ENCODE results near the gene KDM1A. TPM values are rescaled to one million over a fixed set of nuclear protein-coding genes. Genes with fewer than 3 reads are reported as not detected.

Gene KDM1A
- total RNA-seq, 4 donors from 2014 or later: 37.8 to 64.1 (median 62.3) TPM

GRCh38 chr1:23120383-23120782 lies 101.1 kb downstream of the KDM1A start:
- TF ChIP-seq CTCF (IDR thresholded peaks at IDR 0.05) (no peak), POLR2A (IDR thresholded peaks at IDR 0.05) (no peak)
- Histone ChIP-seq H3K36me3 (no peaks in the 10 kb centered on the region), H3K27me3 (no peaks in the 10 kb centered on the region), H3K4me3 (no peak overlapping the region), H3K9me3 (no peaks in the 10 kb centered on the region), H3K27ac (peak overlapping the region in 1 of 4 donors; percentile 80), H3K4me1 (peaks cover 14 to 95% (median 51%) of the 10 kb centered on the region in 3 donors)
- DNase-seq: no peak
- intact Hi-C loops (cut with DNase I): no loop called here
- 82 to 92% methylated on average over 3 of the region's 3 CpGs for WGBS, 2 donors

GRCh38 chr1:23122023-23122748 lies 102.9 kb downstream of the KDM1A start:
- TF ChIP-seq POLR2A (IDR thresholded peaks at IDR 0.05) (no peak), CTCF (IDR thresholded peaks at IDR 0.05) (no peak)
- H3K4me1 ChIP-seq: peaks cover 18 to 100% (median 60%) of the 10 kb centered on the region in 3 donors
- 11 to 12% methylated on average over 4 of the region's 4 CpGs for WGBS, 2 donors

GRCh38 chr1:23122796-23123195 lies 103.5 kb downstream of the KDM1A start:
- intact Hi-C loops (cut with DNase I): no loop called here
- no peaks in the 10 kb centered on the region for H3K9me3 ChIP-seq
- H3K27ac ChIP-seq: peak overlapping the region; percentile 58 to 80 (median 64)
- 28 to 29% methylated on average over 4 of the region's 4 CpGs for WGBS, 2 donors
- H3K4me3 ChIP-seq: peak overlapping the region in 3 of 4 donors; percentile 2 to 12 (median 6)
- no peak for TF ChIP-seq POLR2A (IDR thresholded peaks at IDR 0.05)
- no peak for TF ChIP-seq CTCF (IDR thresholded peaks at IDR 0.05)
- H3K36me3 ChIP-seq: no peaks in the 10 kb centered on the region
- no peak for DNase-seq
- H3K27me3 ChIP-seq: no peaks in the 10 kb centered on the region
- peaks cover 18 to 100% (median 62%) of the 10 kb centered on the region in 3 donors for H3K4me1 ChIP-seq

More at GRCh38 chr1:23122023-23122748, 102.9 kb downstream of the KDM1A start:
- no peaks in the 10 kb centered on the region for H3K9me3 ChIP-seq
- DNase-seq: no peak
- H3K27me3 ChIP-seq: no peaks in the 10 kb centered on the region
- intact Hi-C loops (cut with DNase I): no loop called here
- peak overlapping the region in 3 of 4 donors; percentile 2 to 12 (median 6) for H3K4me3 ChIP-seq
- H3K27ac ChIP-seq: peak overlapping the region; percentile 58 to 80 (median 64)
- H3K36me3 ChIP-seq: no peaks in the 10 kb centered on the region

GRCh38 chr1:23123528-23123927 lies 104.3 kb downstream of the KDM1A start:
- Histone ChIP-seq H3K27ac (peak overlapping the region in 3 of 4 donors; percentile 59 to 80 (median 70)), H3K4me1 (peaks cover 18 to 95% (median 62%) of the 10 kb centered on the region in 3 donors), H3K9me3 (no peaks in the 10 kb centered on the region), H3K4me3 (no peak overlapping the region), H3K36me3 (no peaks in the 10 kb centered on the region), H3K27me3 (no peaks in the 10 kb centered on the region)
- TF ChIP-seq CTCF (IDR thresholded peaks at IDR 0.05) (no peak), POLR2A (IDR thresholded peaks at IDR 0.05) (no peak)
- intact Hi-C loops (cut with DNase I): no loop called here
- no peak for DNase-seq

- DNase-seq: no peak
- no peaks in the 10 kb centered on the region for H3K9me3 ChIP-seq
- no peaks in the 10 kb centered on the region for H3K36me3 ChIP-seq
- H3K4me3 ChIP-seq: no peak overlapping the region
- 70 to 73% methylated on average over 4 of the region's 4 CpGs for WGBS, 2 donors
- intact Hi-C loops (cut with DNase I): no loop called here
- TF ChIP-seq POLR2A (IDR thresholded peaks at IDR 0.05): no peak
- TF ChIP-seq CTCF (IDR thresholded peaks at IDR 0.05): no peak
- H3K4me1 ChIP-seq: peaks cover 18 to 95% (median 59%) of the 10 kb centered on the region in 3 donors
- peak overlapping the region in 2 of 4 donors; percentile 9 to 77 for H3K27ac ChIP-seq
- no peaks in the 10 kb centered on the region for H3K27me3 ChIP-seq
These were observed 105.2 kb downstream of the KDM1A start for GRCh38 chr1:23124259-23125026.

Data from esophagus squamous epithelium (tissue), 5 donors.